Body of pancreas (tissue), 4 donors: ENCODE data around the gene MFRP.

Source experiments
- CTCF ChIP-seq, 7 experiments: fragments of 450-650 bp in 4 of 7; fragments of 200-600 bp in 3 of 7; sonication (generic) in 3 of 7; IDR thresholded peaks; one replicate each; pipeline ENCODE4 v1.5.1; 2016 to 2019; ENCODE audit warnings: antibody characterized with exemption in 7 of 7
- POLR2A ChIP-seq, 3 donors: fragments of 450-650 bp; IDR thresholded peaks; one replicate each; pipeline ENCODE4 v1.6.1; 2016; ENCODE audit warnings: antibody characterized with exemption in 3 of 3, mild to moderate bottlenecking in 2 of 3

GRCh38 chr11:119351232-119351631, 4.7 kb upstream of the MFRP start:
- no peak for TF ChIP-seq POLR2A (IDR thresholded peaks at IDR 0.05)
- TF ChIP-seq CTCF (IDR thresholded peaks at IDR 0.05): no peak
